OCI-M1 (cell line): ENCODE data around the gene CLP1.
"Not testable (repeated sequence)": the region's sequence is repeated elsewhere in the genome, so short reads cannot be mapped to it uniquely, and the experiment has no call there.

Experiments used
- DNase-seq: peaks from one replicate; lab custom pipeline; 2025; lab: John Stamatoyannopoulos, UW

CLP1 gene

DNA sequence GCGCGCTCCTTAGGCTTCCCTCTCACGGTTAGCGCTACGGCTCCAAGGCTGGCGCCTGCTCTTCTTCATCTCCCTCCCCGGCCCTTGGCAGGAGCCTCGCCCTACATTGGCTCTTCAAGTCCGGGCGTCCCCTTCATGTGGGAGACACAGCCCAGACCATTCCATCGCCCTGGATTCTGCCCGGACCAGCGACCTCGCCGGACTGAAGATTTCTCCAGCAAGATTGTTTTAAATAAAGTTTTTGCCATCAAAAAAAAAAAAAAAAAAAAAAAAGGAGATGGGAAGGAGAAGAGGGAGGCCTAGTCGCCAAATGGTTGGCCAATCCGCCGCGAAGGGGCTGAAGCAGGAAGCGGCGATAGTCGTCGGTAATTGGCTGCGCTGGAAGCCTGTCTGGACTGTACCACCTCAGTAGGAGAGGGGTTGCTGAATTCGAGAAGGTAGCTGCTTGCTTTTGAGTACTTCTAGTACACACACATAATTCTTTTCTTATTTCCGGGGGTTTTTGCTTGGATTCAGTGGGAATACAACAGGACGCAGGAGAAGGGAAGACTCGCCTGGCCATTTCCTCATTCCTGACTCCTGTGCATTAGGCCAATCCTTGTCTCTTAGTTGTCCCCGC is 9.7 kb downstream of the CLP1 start:
- peak; percentile 99 for DNase-seq

DNA sequence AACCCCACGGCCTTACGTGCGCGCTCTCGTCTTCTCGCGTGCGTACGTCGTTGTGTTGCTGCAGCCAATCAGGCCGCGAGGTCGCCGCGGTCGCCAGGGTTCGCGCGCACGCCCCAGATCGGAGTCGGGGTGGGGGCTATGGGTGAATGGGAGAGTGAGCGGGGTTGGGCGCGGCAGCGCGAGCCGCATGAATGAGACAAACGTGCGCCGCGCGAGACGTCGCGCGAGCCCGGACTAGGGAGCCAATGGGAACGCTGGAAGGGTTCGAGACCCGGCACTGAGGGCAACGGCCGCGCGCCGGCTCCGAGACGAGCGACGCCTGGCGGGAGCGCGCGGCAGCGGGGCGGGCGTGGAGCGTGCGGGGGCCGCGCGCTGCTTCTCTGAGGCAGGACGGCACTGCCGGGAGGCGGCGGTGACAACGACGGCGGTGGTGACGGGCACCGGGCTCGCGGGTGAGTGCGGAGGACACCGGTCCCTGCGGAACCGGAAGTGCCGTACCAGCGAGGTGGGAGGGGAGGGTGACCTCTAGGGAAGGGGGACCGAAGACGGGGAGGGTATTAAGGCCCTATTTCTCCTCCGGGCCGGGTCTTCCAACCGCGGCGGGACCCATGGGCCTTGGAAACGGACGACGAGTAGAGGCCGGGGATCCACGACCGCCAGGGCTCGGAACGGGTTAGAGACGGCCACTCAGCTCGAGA is 10.3 kb downstream of the CLP1 start, which contains the start of gene ZDHHC5:
ZDHHC5 (plus strand) TSS at position 379 of the 698 bp plus-strand sequence. CDS start 4,977 bp downstream, outside the sequence.
- DNase-seq = peak; percentile 99

DNA sequence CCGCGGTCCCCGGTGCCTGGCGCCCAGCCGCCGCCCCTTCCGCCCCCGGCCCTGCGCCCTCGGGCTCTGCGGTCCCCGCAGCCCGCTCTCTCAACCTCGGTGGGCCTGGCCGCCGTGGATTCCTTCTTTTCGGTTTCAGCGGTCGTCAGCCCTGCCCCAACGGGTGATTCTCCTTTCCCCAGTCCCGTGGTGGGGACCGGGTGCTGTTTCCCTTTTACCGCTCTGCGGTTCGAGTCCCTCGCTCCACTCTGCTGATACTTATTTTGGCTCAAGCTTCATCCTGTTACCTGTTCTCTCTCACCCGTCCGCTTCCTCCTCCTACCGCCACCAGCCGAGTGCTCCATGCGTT is 10.8 kb downstream of the CLP1 start:
- DNase-seq = peak; percentile 66

DNA sequence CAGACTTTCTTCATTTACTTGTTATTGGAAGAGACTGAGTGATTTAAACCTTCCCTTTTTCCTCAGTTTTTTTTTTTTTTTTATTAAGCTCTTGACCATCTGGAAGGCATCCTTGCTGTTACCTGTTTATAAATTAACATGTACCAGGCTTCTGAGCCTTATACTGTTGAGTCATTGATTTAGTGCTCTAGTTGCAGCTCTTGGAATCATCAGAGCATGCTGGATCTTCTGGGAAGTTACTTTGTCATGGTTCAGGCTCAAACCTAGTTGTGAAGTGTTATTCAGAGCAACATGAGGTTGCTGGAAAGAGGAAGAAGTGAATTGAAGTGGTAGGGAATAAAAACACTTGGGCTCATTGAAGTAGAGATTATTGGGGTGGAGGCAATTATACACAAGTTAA is 16.7 kb downstream of the CLP1 start:
- no peak for DNase-seq

DNA sequence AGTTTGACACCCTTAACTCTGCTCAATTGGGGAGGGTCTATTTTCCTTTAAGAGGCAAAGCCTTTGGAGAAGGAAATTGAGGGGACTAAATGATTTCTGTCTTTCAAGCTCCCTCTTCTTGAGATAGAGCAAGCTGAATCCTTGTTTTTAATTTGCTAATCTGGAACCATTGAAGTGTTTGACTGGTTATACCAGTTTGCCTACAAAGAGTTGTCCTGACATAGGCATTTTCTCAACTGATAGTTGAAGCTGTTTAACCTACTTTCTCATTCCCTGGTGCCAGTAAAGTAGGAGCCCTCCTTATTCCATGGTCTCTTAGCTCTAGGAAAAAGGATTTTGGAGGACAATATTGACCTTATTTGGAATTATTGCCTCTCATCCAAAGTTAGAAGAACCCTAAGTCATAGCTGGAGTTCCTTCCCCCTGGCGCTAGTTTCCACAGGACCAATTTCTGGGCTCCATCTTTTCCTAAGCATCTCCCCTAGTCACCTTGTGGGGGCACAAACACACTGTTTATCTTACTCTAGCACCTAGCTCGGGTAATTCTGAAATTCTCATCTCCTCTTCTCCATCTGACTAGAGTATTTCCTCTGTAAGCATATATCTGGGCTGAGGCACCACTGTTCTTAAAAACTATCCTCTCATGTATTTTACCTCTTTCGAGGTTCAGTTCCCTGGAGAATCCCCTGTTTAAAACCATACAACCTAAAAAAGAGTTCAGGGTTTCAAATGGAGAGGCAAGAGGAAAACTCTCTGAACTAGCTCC is 17.8 kb downstream of the CLP1 start:
- no peak for DNase-seq

DNA sequence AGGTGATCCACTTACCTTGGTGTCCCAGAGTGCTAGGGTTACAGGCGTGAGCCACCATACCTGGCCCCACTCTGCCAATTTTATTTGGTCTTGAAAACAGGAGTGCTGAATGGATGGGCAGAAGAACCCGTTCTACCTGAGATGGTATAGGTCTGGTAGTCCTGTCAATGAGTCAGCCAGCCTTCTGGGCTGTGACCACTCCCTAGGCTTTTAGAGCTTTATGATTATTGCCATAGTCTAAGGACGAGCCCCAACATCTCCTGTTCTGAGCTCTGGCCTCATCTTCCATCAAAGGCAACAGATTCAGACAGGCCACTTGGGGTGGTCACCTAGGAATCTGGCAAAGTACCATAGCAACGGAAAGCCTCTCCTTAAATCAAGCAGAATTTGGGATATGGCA is 21.8 kb downstream of the CLP1 start:
- no peak for DNase-seq

DNA sequence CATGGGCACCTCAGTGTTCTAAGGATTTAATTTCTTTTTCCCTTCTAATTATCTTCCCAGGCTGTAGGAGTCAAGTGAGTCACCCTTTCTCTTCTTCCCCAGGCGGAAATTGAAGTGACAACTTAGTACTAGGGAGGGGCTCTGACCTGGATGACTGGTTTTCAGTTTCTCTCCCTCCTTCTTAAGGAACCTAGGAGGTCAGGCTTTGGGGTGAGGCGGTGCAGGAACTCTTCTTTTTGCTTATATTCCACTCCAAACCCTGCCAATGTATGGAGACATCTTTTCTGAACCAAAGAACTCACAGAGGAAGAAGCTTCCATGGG is 23.0 kb downstream of the CLP1 start:
- peak; percentile 25 for DNase-seq

DNA sequence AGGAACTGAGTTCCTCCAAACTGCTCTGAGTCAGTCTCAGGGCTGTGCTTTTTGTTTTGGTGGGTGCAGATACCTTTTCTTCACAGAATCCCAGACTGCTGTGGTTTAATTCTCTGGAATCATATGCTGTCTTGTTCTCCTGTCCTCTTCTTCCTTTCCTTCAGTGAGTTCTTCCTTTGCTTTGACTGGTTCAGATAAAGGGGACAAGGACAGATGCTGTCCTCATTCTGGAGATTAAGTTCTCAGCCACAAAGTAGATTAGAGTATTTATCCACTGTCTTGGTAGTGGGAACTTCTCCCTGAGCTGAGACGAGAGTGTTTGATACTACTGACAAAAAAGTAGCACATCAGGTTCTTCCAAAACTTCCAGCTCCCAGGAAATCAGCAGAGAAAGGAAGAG is 23.6 kb downstream of the CLP1 start:
- peak; percentile 43 for DNase-seq

DNA sequence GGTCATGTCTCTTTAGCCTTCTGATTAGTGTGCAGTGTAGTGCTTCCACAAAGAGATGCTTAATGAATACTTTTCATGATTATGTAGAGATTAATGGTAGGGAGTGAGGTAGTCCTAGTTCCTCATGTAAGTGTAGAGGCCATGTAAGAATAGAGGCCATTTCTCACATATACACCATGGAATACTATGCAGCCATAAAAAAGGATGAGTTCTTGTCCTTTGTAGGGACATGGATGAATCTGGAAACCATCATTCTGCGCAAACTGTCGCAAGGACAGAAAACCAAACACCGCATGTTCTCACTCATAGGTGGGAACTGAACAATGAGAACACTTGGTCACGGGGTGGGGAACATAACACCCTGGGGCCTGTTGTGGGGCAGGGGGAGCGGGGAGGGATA is 32.9 kb downstream of the CLP1 start:
- DNase-seq = not testable (repeated sequence)

DNA sequence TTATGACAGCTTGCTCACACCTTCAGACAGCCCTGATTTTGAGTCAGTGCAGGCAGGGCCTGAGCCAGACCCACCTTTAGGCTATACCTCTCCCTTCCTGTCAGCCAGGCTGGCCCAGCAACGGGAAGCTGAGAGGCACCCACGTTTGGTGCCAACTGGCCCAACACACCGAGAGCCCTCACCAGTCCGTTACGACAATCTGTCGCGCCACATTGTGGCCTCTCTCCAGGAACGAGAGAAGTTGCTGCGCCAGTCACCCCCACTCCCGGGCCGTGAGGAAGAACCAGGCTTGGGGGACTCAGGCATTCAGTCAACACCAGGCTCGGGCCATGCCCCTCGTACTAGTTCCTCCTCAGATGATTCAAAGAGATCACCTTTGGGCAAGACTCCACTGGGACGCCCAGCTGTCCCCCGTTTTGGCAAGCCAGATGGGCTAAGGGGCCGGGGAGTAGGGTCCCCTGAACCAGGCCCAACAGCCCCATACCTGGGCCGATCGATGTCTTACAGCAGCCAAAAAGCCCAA is 41.3 kb downstream of the CLP1 start:
- no peak for DNase-seq

DNA sequence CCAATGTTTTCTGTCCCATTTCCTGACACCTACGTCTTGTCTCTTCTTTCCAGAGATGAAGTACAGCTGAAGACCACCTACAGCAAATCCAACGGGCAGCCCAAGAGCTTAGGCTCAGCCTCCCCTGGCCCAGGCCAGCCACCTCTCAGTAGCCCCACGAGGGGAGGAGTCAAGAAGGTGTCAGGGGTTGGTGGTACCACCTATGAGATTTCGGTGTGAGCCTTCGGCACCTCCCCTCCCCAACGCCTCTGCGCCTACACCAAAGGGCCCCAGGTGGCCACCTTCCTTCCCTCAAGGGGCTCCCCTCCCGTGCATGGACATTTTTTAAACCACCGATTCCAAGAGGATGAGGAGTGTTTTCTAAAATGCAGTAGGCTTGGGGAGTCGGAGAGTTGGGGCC is 42.3 kb downstream of the CLP1 start:
- DNase-seq = no peak

DNA sequence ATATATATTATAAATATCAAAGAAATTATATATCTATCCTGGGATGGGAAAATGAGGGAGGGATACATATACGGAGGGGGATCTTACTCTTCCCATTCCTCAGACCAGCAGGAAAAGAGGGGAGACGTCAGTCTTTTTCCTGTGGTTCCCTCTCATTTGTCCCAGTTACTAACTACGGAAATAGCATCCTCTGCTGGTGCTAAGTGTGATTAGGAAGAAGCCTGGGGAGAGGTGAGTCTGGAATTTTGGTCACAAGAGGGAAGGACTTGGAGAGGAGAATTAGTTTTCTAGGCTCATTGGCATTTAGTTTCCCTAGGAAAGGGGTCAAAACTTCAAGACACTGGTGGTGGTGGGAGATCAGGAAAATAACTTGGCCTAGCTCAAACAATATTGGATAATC is 42.9 kb downstream of the CLP1 start:
- no peak for DNase-seq

DNA sequence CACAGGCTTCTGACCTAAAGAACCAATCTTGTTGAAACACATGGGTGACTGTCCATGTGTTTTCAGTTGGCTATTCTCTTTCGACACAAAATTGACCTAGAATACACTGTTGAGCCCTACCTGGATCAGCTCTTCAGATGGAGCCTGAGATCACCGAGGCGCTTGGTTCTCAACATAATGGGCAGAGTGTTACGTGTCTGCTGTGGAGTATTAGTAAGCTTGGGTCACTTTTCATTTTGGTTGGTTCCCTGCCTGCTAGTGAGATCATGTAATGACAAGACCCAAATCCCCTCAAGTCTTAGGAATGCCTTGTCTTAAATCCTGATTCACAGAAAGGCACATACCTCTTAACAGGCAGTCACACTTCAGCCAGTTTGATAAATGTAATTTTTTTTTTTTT is 45.8 kb downstream of the CLP1 start:
- no peak for DNase-seq

DNA sequence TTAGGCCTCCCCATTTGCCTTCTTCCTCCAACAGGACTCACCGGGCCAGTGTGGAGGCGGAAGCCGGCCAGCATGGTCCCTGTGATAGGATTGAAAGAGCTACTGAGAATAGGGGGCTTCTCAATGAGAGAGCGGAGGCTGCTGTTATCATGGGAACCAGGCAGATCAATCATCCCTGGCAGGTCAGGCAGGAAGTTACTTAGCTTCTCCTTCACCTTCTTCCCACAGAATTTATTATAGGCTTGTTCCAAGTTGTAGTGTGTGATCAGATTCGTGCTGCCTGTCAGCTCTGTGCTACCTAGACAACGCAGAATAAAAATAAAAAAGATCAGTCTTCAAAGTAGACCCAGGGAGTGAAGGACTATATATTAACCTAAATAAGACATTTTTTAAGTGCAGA is 47.4 kb downstream of the CLP1 start:
- no peak for DNase-seq

DNA sequence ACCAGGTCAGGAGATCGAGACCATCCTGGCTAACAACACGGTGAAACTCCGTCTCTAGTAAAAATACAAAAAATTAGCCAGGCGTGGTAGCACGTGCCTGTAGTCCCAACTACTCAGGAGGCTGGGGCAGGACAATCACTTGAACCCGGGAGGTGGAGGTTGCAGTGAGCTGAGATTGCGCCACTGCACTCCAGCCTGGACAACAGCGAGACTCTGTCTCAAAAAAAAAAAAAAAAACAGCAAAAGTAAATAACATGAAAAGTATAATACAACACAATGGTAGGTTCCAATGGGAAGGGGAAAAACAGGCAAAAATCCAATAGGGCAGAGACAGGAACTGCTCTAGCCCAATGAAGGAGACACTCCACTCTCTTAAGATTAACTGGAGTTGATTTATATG is 47.9 kb downstream of the CLP1 start:
- not testable (repeated sequence) for DNase-seq

DNA sequence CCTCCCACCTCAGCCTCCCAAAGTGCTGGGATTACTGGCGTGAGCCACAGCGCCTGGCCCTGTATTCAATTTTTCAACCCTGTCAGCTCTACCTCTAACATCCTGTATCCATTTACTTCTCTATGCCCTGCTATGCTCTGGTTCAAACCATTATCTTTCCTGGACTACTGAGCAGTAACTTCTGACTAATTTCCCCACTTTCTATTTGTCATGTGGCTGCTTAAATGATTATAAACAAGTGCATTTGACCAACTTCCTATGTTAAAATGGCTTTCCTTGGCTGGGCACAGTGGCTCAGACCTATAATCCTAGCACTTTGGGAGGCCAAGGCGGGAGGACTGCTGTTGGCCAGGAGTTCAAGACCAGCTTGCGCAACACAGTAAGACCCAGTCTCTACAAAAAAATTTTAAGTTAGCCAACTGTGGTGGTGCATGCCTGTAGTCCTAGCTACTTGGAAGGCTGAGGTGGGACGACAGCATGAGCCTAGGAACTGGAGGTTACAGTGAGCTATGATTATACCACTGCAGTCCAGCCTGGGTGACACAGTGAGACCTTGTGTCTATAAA is 52.3 kb downstream of the CLP1 start:
- DNase-seq = no peak
